ENCODE results near the gene PPP1R9A. TPM values are rescaled to one million over a fixed set of nuclear protein-coding genes. Genes with fewer than 3 reads are reported as not detected.

PPP1R9A gene
- total RNA-seq, 1 donor from 2014 or later: 42.8 TPM

DNA sequence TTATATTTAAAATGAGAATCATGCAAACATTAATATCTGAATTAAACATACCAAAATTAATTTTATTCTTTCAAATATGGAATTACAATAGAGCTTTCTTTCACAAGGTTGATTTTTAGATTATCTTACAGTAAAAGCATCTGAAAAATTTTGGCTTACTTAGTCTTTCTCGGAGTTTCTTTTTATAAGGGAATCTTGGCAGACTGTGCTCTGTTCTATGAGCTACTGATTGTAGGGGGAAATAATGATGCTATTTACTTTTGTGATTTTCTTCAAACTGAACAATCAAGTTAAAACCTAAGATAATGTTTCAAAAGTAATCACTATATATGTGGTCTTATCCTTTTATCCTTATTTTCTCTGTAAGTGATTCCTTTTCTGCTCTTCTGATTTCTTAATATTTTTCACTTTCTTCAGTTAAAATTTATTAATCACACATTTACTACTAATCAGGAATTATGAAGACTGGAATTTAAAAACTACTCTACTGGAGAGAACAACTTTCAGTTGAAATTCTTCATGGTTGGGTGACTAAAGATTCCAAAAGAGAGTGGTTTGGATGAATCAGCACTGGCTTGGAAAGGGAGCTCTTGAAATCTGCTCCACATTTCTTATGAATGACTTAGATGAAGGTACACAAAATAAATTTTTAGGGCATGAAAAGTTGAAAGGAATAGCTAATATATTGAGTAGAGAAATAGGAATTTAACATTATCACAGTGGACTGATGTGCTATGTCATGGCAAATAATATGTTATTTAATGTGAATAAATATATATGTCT lies 103.9 kb downstream of the PPP1R9A start:
- intact Hi-C loops (cut with DNase I): no loop called here
- no peak for DNase-seq (ENCODE audit: low spot score)

GRCh38 chr7:95011995-95012394 lies 104.6 kb downstream of the PPP1R9A start:
- DNase-seq (ENCODE audit: low spot score): no peak
- intact Hi-C loops (cut with DNase I): no loop called here

DNA sequence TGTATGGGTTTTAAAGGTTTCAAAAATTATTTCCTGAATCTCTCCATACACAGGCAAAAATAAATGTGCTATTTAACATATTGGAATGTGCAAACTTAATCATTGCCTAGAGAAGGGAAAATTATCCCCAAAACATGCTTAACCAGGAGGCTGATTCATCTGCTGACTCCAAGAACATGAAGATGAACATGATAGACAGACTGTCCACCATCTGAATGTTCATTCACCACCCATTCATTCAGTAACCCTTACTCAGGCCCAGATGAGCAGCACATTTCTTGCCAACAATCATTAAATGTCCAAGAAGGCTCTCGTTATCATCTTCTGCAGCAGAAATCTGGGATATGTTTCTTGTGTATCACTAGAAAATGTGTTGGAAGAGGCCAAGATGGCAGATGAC lies 110.6 kb downstream of the PPP1R9A start:
- intact Hi-C loops (cut with DNase I): no loop called here

DNA sequence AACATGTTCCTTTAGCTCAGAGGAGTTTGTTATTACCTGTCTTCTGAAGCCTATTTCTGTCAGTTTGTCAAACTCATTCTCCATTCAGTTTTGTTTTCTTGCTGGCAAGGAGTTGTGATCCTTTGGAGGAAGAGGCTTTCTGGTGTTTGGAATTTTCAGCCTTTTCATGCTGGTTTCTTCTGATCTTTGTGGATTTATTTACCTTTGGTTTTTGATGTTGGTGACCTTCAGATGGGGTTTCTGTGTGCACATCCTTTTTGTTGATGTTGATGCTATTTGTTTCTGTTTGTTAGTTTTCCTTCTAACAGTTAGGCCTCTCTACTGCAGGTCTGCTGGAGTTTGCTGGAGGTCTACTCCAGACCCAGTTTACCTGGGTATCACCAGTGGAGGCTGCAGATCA lies 118.6 kb downstream of the PPP1R9A start:
- DNase-seq (ENCODE audit: low spot score): no peak
- intact Hi-C loops (cut with DNase I): no loop called here

More for the DNA sequence above, 110.6 kb downstream of the PPP1R9A start:
- no peak for DNase-seq (ENCODE audit: low spot score)

DNA sequence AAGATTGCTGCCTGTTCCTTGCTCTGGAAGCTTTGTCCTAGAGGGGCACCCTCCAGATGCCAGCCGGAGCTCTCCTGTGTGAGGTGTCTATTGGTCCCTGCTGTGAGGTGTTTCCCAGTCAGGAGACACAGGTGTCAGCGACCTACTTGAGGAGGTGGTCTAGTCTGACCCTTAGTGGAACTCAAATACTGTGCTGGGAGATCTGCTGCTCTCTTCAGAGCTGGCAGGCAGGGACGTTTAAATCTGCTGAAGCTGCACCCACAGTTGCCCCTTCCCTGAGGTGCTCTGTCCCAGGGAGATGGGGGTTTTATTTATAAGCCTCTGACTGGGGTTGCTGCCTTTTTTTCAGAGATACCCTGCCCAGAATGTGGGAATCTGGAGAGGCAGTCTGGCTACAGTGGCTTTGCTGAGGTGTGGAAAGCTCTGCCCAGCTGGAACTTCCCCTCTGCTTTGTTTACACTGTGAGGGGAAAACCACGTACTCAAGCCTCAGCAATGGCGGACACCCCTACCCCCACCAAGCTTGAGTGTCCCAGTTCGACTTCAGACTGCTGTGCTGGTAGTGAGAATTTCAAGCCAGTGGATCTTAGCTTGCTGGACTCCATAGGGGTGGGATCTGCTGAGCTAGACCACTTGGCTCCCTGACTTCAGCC lies 119.2 kb downstream of the PPP1R9A start:
- DNase-seq (ENCODE audit: low spot score): no peak
- intact Hi-C loops (cut with DNase I): no loop called here

DNA sequence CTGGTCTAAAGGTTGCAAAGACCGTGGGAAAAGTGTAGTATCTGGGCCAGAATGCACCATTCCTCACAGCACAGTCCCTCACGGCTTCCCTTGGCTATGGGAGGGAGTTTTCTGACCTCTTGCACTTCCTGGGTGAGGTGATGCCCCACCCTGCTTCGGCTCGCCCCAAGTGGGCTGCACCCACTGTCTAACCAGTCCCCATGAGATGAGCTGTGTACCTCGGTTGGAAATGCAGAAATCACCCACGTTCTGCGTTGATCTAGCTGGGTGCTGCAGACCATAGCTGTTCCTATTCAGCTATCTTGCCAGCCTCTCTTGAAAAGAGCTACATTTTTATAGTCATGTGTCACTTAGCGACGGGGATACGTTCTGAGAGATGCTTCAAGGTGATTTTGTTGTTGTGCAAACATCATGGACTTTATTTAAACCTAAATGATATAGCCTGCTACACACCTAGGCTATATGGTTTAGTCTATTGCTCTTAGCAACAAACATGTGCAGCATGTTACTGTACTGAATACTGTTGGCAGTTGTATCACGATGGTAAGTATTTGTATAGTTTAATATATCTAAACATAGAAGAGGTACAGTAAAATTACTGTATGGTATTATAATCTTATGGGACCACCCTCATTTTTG lies 120.0 kb downstream of the PPP1R9A start:
- intact Hi-C loops (cut with DNase I): no loop called here
- no peak for DNase-seq (ENCODE audit: low spot score)

- DNase-seq (ENCODE audit: low spot score): no peak
Observed at GRCh38 chr7:95028683-95029082, 121.3 kb downstream of the PPP1R9A start.

GRCh38 chr7:95035295-95035694 lies 127.9 kb downstream of the PPP1R9A start:
- DNase-seq (ENCODE audit: low spot score): no peak
- intact Hi-C loops (cut with DNase I): no loop called here

More at GRCh38 chr7:95028683-95029082, 121.3 kb downstream of the PPP1R9A start:
- intact Hi-C loops (cut with DNase I): no loop called here

DNA sequence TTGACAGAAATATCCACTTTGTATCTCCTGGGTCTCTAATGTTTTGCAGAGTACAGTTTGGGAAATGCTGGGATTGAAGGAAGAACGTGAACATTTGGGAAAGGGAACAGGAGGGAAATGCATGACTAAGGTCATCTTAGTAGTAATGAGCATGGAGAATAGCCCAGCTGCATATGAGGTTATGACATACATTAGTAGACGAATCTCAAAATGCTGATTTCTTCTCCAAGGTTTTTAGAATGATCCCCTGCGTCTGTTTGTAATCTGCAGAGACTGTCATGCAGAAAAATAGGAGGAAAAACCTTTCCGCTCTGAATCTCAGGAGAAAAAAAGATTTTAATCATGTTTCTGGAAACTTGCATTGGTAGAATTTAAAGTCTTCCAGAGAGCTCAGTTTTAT lies 133.6 kb downstream of the PPP1R9A start:
- no peak for DNase-seq (ENCODE audit: low spot score)
- intact Hi-C loops (cut with DNase I): no loop called here

DNA sequence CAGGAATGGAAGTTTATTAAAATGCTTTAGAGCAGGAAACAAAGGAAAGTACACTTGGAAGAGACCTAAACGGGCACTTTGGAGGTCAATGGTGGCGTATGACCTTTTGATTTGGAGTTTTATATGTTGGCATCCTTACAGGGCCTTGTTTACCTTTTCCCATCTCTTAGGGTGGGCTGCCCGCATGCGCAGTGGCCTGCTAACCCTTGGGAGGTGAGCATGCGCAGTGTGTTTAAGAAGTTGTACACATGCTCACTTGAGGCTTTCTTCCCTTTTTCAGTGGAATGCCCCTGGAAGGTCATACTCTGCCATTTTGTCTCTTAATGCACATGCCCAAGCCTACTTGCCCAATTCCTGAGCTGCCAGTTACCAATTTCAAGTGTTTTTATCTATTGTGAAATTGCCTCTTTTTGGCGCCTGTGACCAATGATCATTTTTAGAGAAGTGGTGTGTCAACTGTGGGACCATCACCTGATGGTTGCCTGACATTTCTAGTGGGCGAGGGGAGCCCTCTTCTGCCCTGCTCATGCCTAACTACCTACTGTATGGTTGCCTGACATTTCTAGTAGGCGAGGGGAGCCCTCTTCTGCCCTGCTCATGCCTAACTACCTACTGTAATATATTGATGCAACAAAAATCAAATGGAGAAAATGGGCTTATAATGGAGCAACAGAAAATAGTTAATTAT lies 138.0 kb downstream of the PPP1R9A start:
- DNase-seq (ENCODE audit: low spot score): no peak
- intact Hi-C loops (cut with DNase I): loop anchor here (5.0 kb wide), 1 partner anchor 138 kb away; the partner anchor contains the start of gene PPP1R9A

GRCh38 chr7:95046494-95047240 lies 139.3 kb downstream of the PPP1R9A start:
- DNase-seq (ENCODE audit: low spot score): no peak
- intact Hi-C loops (cut with DNase I): loop anchor here (5.0 kb wide), 1 partner anchor 139 kb away; the partner anchor contains the start of gene PPP1R9A

- intact Hi-C loops (cut with DNase I): loop anchor here (5.0 kb wide), 1 partner anchor 140 kb away; the partner anchor contains the start of gene PPP1R9A
- DNase-seq (ENCODE audit: low spot score): no peak
Observed at GRCh38 chr7:95047291-95047690, 139.9 kb downstream of the PPP1R9A start.

GRCh38 chr7:95052566-95053094 lies 145.2 kb downstream of the PPP1R9A start:
- intact Hi-C loops (cut with DNase I): no loop called here
- DNase-seq (ENCODE audit: low spot score): no peak

- intact Hi-C loops (cut with DNase I): no loop called here
- no peak for DNase-seq (ENCODE audit: low spot score)
Observed at GRCh38 chr7:95054386-95054785, 147.0 kb downstream of the PPP1R9A start.

DNA sequence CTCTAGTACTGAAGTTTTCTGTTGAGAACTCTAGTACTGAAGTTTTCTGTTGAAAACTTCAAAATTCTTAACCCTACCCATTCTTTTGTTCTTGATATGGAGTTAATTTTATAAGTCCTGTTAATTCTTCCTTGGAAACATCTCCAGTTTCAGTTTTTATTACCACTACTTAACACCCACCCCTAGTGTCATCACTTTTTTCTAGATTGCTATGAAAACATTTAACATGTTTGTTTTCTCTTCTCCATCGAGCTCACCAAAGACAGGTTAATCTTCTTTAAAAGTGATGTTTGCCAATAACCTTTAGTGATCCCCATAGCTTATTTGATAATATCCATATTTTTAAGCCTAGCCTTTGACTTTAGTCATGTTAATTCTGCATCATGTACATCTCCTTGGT lies 147.9 kb downstream of the PPP1R9A start:
- intact Hi-C loops (cut with DNase I): no loop called here
- no peak for DNase-seq (ENCODE audit: low spot score)

DNA sequence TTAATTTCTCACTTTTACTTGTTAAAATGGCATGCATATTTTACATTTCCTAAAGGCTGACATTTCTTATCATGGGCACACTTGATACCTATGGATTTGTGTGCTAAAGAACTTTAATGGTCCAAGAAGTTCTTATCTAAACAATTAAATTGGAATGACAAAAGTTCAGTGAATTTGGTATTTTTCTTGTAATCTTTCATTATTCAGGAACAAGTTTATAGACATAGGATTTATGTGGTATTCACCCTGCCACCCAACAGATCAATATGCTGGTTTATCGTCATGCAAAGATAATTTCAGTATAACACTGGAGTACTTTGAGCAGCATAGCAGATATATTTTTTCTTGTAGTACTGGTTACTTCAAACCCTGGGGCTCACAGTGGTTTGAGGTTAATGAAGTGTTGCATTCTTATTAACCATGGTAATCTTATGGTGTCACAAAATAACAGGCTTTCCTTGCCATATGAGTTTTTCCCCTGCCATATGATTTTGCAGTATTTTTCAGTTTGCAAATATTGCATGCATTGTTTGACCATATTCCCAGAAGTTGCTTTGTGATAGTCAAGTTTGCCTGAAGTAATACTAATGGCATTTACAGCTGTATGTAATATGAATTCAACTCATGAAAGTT lies 148.8 kb downstream of the PPP1R9A start:
- intact Hi-C loops (cut with DNase I): no loop called here
- DNase-seq (ENCODE audit: low spot score): no peak

- no peak for DNase-seq (ENCODE audit: low spot score)
- intact Hi-C loops (cut with DNase I): no loop called here
Observed at GRCh38 chr7:95056901-95057300, 149.5 kb downstream of the PPP1R9A start.

DNA sequence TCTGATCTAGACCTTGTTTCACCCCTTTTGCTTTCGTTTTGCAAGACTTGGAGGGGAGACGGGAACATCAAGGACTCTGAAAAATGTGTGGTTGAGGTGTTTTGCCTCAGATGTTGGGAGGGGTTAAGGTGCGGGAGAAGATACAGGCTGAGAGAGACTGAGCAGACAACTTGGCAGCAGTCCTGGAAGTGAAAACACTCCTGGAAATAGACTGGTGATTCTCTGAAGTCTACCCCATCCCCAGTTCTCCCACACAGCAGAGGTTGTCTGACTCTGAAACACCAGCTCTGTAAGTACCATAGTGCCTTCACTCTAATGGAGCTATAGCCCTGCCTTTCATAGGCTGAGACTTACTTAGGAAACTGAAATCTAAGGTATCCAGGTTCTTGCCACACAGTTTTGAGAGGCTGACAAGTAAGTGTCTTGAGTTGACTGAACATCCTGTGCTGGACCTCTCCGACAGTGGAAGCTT lies 152.5 kb downstream of the PPP1R9A start:
- intact Hi-C loops (cut with DNase I): no loop called here
- DNase-seq (ENCODE audit: low spot score): no peak

All from cardiac septum (tissue), 1 donor.